ENCODE results near the gene CITED4. TPM values are rescaled to one million over a fixed set of nuclear protein-coding genes. Genes with fewer than 3 reads are reported as not detected.

The CITED4 gene, protein sequence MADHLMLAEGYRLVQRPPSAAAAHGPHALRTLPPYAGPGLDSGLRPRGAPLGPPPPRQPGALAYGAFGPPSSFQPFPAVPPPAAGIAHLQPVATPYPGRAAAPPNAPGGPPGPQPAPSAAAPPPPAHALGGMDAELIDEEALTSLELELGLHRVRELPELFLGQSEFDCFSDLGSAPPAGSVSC
- polyA plus RNA-seq (2012; ENCODE audit: insufficient read depth, insufficient read length, low read depth): 0.77 TPM

GRCh38 chr1:40862008-40862863 lies at the start of gene CITED4:
TSS of gene CITED4 (minus strand) at chr1:40862363. CDS start at chr1:40862127, 236 bp downstream.
- H3K4me1 ChIP-seq: no peaks in the 10 kb centered on the region
- TF ChIP-seq, protein P1, sequence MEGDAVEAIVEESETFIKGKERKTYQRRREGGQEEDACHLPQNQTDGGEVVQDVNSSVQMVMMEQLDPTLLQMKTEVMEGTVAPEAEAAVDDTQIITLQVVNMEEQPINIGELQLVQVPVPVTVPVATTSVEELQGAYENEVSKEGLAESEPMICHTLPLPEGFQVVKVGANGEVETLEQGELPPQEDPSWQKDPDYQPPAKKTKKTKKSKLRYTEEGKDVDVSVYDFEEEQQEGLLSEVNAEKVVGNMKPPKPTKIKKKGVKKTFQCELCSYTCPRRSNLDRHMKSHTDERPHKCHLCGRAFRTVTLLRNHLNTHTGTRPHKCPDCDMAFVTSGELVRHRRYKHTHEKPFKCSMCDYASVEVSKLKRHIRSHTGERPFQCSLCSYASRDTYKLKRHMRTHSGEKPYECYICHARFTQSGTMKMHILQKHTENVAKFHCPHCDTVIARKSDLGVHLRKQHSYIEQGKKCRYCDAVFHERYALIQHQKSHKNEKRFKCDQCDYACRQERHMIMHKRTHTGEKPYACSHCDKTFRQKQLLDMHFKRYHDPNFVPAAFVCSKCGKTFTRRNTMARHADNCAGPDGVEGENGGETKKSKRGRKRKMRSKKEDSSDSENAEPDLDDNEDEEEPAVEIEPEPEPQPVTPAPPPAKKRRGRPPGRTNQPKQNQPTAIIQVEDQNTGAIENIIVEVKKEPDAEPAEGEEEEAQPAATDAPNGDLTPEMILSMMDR (IDR thresholded peaks at IDR 0.05; ENCODE audit: low read depth, low read length): no peak
- no peaks in the 10 kb centered on the region for H3K9me3 ChIP-seq
- peak; percentile 90 for DNase-seq
- peaks cover 5% of the 10 kb centered on the region; the same call in 1 of the 2 replicates for H3K27me3 ChIP-seq
- peak within 1 kb of the TSS; percentile 41 for H3K4me3 ChIP-seq (ENCODE audit: low read depth, low read length)
- H3K36me3 ChIP-seq: no peaks in the 10 kb centered on the region

DNA sequence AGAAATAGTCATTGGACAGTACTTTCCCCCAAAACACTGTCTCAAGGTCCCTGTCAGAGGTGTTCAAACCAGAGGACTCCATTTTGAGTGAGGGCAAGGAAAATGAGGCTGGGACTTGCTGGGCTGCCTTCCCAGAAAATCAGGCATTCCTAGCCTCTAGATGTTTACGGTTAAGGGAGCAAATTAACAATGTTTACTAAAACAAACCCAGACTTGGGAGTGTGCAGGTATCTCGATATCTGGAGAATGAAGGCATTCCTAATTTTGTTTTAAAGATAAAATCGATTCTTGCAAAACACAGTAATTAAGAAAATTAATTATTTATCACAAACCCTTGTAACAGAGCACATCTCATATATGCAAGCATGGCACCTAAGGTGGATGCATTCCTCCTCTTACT lies 48.9 kb upstream of the CITED4 start:
- Histone ChIP-seq H3K9me3 (no peaks in the 10 kb centered on the region), H3K4me1 (no peaks in the 10 kb centered on the region), H3K27me3 (no peaks in the 10 kb centered on the region), H3K36me3 (no peaks in the 10 kb centered on the region), H3K4me3 (ENCODE audit: low read depth, low read length) (no peak overlapping the region)
- TF ChIP-seq, protein P1 (IDR thresholded peaks at IDR 0.05; ENCODE audit: low read depth, low read length): no peak
- no peak for DNase-seq

- TF ChIP-seq, protein P1 (IDR thresholded peaks at IDR 0.05; ENCODE audit: low read depth, low read length): no peak
- no peaks in the 10 kb centered on the region for H3K9me3 ChIP-seq
Measured at GRCh38 chr1:40909281-40909680, 47.1 kb upstream of the CITED4 start.

DNA sequence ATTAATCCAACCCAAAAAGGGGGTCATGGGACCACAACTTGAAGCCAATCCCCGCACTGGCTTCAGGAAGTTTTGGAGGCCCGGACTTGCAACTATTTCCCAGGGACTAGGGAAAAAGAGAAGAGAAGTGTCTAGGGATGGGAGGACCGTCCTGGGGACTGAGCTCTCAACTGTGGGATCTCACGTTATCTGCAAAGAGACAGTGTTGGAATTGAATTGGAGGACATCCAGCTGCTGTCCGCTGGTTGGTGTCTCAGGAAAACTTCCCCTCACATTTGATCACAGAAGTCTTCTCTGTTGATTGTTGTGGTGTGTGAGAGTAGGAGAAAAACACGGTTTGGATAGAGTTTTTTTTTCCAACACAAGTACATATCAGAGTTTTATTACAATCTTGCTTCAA lies 46.2 kb upstream of the CITED4 start:
- no peak for DNase-seq
- Histone ChIP-seq H3K4me3 (ENCODE audit: low read depth, low read length) (no peak overlapping the region), H3K36me3 (no peaks in the 10 kb centered on the region), H3K9me3 (no peaks in the 10 kb centered on the region), H3K4me1 (no peaks in the 10 kb centered on the region), H3K27me3 (no peaks in the 10 kb centered on the region)
- TF ChIP-seq, protein P1 (IDR thresholded peaks at IDR 0.05; ENCODE audit: low read depth, low read length): no peak

More at GRCh38 chr1:40909281-40909680, 47.1 kb upstream of the CITED4 start:
- H3K27me3 ChIP-seq: no peaks in the 10 kb centered on the region
- no peak overlapping the region for H3K4me3 ChIP-seq (ENCODE audit: low read depth, low read length)
- H3K36me3 ChIP-seq: no peaks in the 10 kb centered on the region
- H3K4me1 ChIP-seq: no peaks in the 10 kb centered on the region
- DNase-seq: no peak

DNA sequence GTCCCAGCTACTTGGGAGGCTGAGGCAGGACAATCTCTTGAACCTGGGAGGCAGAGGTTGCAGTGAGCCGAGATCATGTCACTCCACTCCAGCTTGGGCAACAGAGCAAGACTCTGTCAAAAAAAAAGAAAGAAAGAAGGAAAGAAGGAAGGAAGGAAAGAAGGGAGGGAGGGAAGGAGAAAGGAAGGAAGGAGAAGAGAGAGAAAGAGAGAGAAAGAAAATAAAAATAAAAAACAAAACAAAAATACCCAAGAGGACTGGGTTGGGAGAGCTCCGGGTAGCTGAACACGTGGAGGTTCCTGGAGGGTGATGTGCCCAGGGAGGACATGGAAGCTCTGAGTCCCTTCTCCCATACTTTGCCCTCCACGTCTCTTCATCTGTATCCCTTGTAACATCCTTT lies 45.7 kb upstream of the CITED4 start:
- Histone ChIP-seq H3K4me1 (no peaks in the 10 kb centered on the region), H3K9me3 (no peaks in the 10 kb centered on the region), H3K27me3 (no peaks in the 10 kb centered on the region), H3K4me3 (ENCODE audit: low read depth, low read length) (no peak overlapping the region), H3K36me3 (no peaks in the 10 kb centered on the region)
- TF ChIP-seq, protein P1 (IDR thresholded peaks at IDR 0.05; ENCODE audit: low read depth, low read length): no peak
- no peak for DNase-seq
